ENCODE measurements around the gene KLK15.

Gene KLK15

GRCh38 chr19:50857366-50857765 lies 24.0 kb upstream of the KLK15 start:
- no peak overlapping the region for H3K27ac ChIP-seq (replicated peaks)
- H3K27me3 ChIP-seq (ENCODE audit: insufficient read depth, poor library complexity, severe bottlenecking): peaks cover 2% of the 10 kb centered on the region
- TF ChIP-seq, protein P1, sequence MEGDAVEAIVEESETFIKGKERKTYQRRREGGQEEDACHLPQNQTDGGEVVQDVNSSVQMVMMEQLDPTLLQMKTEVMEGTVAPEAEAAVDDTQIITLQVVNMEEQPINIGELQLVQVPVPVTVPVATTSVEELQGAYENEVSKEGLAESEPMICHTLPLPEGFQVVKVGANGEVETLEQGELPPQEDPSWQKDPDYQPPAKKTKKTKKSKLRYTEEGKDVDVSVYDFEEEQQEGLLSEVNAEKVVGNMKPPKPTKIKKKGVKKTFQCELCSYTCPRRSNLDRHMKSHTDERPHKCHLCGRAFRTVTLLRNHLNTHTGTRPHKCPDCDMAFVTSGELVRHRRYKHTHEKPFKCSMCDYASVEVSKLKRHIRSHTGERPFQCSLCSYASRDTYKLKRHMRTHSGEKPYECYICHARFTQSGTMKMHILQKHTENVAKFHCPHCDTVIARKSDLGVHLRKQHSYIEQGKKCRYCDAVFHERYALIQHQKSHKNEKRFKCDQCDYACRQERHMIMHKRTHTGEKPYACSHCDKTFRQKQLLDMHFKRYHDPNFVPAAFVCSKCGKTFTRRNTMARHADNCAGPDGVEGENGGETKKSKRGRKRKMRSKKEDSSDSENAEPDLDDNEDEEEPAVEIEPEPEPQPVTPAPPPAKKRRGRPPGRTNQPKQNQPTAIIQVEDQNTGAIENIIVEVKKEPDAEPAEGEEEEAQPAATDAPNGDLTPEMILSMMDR (IDR thresholded peaks at IDR 0.05; ENCODE audit: insufficient read depth, low read length): no peak
- TF ChIP-seq, protein P2, sequence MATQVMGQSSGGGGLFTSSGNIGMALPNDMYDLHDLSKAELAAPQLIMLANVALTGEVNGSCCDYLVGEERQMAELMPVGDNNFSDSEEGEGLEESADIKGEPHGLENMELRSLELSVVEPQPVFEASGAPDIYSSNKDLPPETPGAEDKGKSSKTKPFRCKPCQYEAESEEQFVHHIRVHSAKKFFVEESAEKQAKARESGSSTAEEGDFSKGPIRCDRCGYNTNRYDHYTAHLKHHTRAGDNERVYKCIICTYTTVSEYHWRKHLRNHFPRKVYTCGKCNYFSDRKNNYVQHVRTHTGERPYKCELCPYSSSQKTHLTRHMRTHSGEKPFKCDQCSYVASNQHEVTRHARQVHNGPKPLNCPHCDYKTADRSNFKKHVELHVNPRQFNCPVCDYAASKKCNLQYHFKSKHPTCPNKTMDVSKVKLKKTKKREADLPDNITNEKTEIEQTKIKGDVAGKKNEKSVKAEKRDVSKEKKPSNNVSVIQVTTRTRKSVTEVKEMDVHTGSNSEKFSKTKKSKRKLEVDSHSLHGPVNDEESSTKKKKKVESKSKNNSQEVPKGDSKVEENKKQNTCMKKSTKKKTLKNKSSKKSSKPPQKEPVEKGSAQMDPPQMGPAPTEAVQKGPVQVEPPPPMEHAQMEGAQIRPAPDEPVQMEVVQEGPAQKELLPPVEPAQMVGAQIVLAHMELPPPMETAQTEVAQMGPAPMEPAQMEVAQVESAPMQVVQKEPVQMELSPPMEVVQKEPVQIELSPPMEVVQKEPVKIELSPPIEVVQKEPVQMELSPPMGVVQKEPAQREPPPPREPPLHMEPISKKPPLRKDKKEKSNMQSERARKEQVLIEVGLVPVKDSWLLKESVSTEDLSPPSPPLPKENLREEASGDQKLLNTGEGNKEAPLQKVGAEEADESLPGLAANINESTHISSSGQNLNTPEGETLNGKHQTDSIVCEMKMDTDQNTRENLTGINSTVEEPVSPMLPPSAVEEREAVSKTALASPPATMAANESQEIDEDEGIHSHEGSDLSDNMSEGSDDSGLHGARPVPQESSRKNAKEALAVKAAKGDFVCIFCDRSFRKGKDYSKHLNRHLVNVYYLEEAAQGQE (IDR thresholded peaks at IDR 0.05; ENCODE audit: insufficient replicate concordance, low read depth): no peak
- TF ChIP-seq SPI1 (IDR thresholded peaks at IDR 0.05; ENCODE audit: borderline replicate concordance, low read depth): no peak
- DNase-seq (ENCODE audit: low read depth in 1 of 2, low spot score in 1 of 2): no peak
- H3K4me3 ChIP-seq (replicated peaks; ENCODE audit: insufficient read depth, low read length): no peak overlapping the region

GRCh38 chr19:50854636-50855410 lies 21.4 kb upstream of the KLK15 start, which contains the start of gene KLK3:
TSS of gene KLK3 (plus strand) at chr19:50854915. CDS start at chr19:50854956, 41 bp downstream.
- TF ChIP-seq, protein P1 (IDR thresholded peaks at IDR 0.05; ENCODE audit: insufficient read depth, low read length): no peak
- TF ChIP-seq POLR2AphosphoS5 (IDR thresholded peaks at IDR 0.05; ENCODE audit: low read depth) (no peak), SPI1 (IDR thresholded peaks at IDR 0.05; ENCODE audit: borderline replicate concordance, low read depth) (no peak), GABPA (IDR thresholded peaks at IDR 0.05; ENCODE audit: low read depth) (no peak)
- TF ChIP-seq, protein P2 (IDR thresholded peaks at IDR 0.05; ENCODE audit: insufficient replicate concordance, low read depth): no peak
- H3K27me3 ChIP-seq (ENCODE audit: insufficient read depth, poor library complexity, severe bottlenecking): no peaks in the 10 kb centered on the region

DNA sequence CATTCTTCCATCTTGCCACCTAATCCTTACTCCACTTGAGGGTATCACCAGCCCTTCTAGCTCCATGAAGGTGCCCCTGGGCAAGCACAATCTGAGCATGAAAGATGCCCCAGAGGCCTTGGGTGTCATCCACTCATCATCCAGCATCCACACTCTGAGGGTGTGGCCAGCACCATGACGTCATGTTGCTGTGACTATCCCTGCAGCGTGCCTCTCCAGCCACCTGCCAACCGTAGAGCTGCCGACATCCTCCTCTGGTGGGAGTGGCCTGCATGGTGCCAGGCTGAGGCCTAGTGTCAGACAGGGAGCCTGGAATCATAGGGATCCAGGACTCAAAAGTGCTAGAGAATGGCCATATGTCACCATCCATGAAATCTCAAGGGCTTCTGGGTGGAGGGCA lies 18.2 kb upstream of the KLK15 start:
- TF ChIP-seq, protein P2 (IDR thresholded peaks at IDR 0.05; ENCODE audit: insufficient replicate concordance, low read depth): no peak
- TF ChIP-seq, protein P1 (IDR thresholded peaks at IDR 0.05; ENCODE audit: insufficient read depth, low read length): no peak
- no peak for TF ChIP-seq SPI1 (IDR thresholded peaks at IDR 0.05; ENCODE audit: borderline replicate concordance, low read depth)
- no peak for TF ChIP-seq POLR2AphosphoS5 (IDR thresholded peaks at IDR 0.05; ENCODE audit: low read depth)
- no peak for TF ChIP-seq GABPA (IDR thresholded peaks at IDR 0.05; ENCODE audit: low read depth)
- Histone ChIP-seq H3K27ac (replicated peaks) (no peak overlapping the region), H3K27me3 (ENCODE audit: insufficient read depth, poor library complexity, severe bottlenecking) (no peaks in the 10 kb centered on the region), H3K4me3 (replicated peaks; ENCODE audit: insufficient read depth, low read length) (no peak overlapping the region)
- DNase-seq (ENCODE audit: low read depth in 1 of 2, low spot score in 1 of 2): no peak

More at GRCh38 chr19:50854636-50855410, 21.4 kb upstream of the KLK15 start, which contains the start of gene KLK3:
- Histone ChIP-seq H3K27ac (replicated peaks) (no peak within 1 kb of the TSS), H3K4me3 (replicated peaks; ENCODE audit: insufficient read depth, low read length) (no peak within 1 kb of the TSS)
- no peak for DNase-seq (ENCODE audit: low read depth in 1 of 2, low spot score in 1 of 2)
